ENCODE measurements around the gene ZNF764. TPM values are rescaled to one million over a fixed set of nuclear protein-coding genes. Genes with fewer than 3 reads are reported as not detected.

ZNF764 gene
- total RNA-seq, 4 donors from 2014 or later = 4.7 to 8.3 (median 7.2) TPM

GRCh38 chr16:30554557-30555314 lies 3.4 kb downstream of the ZNF764 start:
- H3K4me3 ChIP-seq = no peak overlapping the region
- H3K36me3 ChIP-seq = peaks cover 9 to 39% (median 15%) of the 10 kb centered on the region in 3 donors
- WGBS, 2 donors = 90 to 92% methylated on average over 5 to 9 of the region's 18 CpGs
- H3K9me3 ChIP-seq = no peaks in the 10 kb centered on the region
- H3K4me1 ChIP-seq = peaks cover 15 to 48% (median 16%) of the 10 kb centered on the region in 3 donors
- H3K27me3 ChIP-seq = no peaks in the 10 kb centered on the region
- TF ChIP-seq CTCF (IDR thresholded peaks at IDR 0.05) = no peak
- no peak for TF ChIP-seq POLR2A (IDR thresholded peaks at IDR 0.05)
- no peak overlapping the region for H3K27ac ChIP-seq
- intact Hi-C loops (cut with DNase I) = no loop called here
- no peak for DNase-seq

- intact Hi-C loops (cut with DNase I) = no loop called here
- DNase-seq = no peak
- 84 to 90% methylated on average over 2 of the region's 2 CpGs for WGBS, 2 donors
Measured at GRCh38 chr16:30553393-30553899, 4.7 kb downstream of the ZNF764 start.

GRCh38 chr16:30552956-30553355 lies 5.2 kb downstream of the ZNF764 start:
- Histone ChIP-seq H3K27me3 (no peaks in the 10 kb centered on the region), H3K36me3 (peaks cover 9 to 39% (median 15%) of the 10 kb centered on the region in 3 donors), H3K9me3 (no peaks in the 10 kb centered on the region), H3K4me3 (no peak overlapping the region), H3K27ac (peak overlapping the region in 1 of 4 donors; percentile 14), H3K4me1 (peaks cover 12 to 41% (median 15%) of the 10 kb centered on the region in 3 donors)
- TF ChIP-seq CTCF (IDR thresholded peaks at IDR 0.05) (no peak), POLR2A (IDR thresholded peaks at IDR 0.05) (no peak)
- DNase-seq = no peak
- WGBS, 2 donors = 76 to 80% methylated on average over 1 to 3 of the region's 4 CpGs
- intact Hi-C loops (cut with DNase I) = no loop called here

More at GRCh38 chr16:30553393-30553899, 4.7 kb downstream of the ZNF764 start:
- H3K4me3 ChIP-seq = no peak overlapping the region
- no peak overlapping the region for H3K27ac ChIP-seq
- no peaks in the 10 kb centered on the region for H3K27me3 ChIP-seq
- H3K4me1 ChIP-seq = peaks cover 12 to 41% (median 15%) of the 10 kb centered on the region in 3 donors
- H3K9me3 ChIP-seq = no peaks in the 10 kb centered on the region
- TF ChIP-seq CTCF (IDR thresholded peaks at IDR 0.05) (no peak), POLR2A (IDR thresholded peaks at IDR 0.05) (no peak)
- peaks cover 9 to 39% (median 15%) of the 10 kb centered on the region in 3 donors for H3K36me3 ChIP-seq

GRCh38 chr16:30551781-30552180 lies 6.4 kb downstream of the ZNF764 start:
- no peak for DNase-seq
- H3K4me3 ChIP-seq = no peak overlapping the region
- H3K4me1 ChIP-seq = peaks cover 3 to 31% (median 8%) of the 10 kb centered on the region in 3 donors
- intact Hi-C loops (cut with DNase I) = no loop called here
- no peaks in the 10 kb centered on the region for H3K9me3 ChIP-seq
- H3K36me3 ChIP-seq = peaks cover 9 to 39% (median 15%) of the 10 kb centered on the region in 3 donors
- TF ChIP-seq POLR2A (IDR thresholded peaks at IDR 0.05) (no peak), CTCF (IDR thresholded peaks at IDR 0.05) (no peak)
- peak overlapping the region in 1 of 4 donors; percentile 30 for H3K27ac ChIP-seq
- WGBS, 2 donors = 69 to 77% methylated on average over 3 of the region's 3 CpGs
- no peaks in the 10 kb centered on the region for H3K27me3 ChIP-seq

All from esophagus squamous epithelium (tissue), 5 donors.